Progenitor cell of endocrine pancreas (in vitro differentiated cells): Measurements from ENCODE around the gene PLET1. TPM values are rescaled to one million over a fixed set of nuclear protein-coding genes. Genes with fewer than 3 reads are reported as not detected.
A peak's percentile ranks its signal among the peaks of the same experiment; 100 is the strongest.

ENCODE experiments used
- DNase-seq: peaks from one replicate; pipeline ENCODE4 v3.0.0; 2021; ENCODE audit warnings: low spot score; ENCODE audit not compliant: unreplicated experiment
- H3K27ac Mint-ChIP-seq: 2 replicates; pipeline ENCODE4 v1.8.0; 2021; ENCODE audit warnings: mild to moderate bottlenecking, moderate library complexity, mixed read lengths
- H3K27me3 Mint-ChIP-seq: 2 replicates; pipeline ENCODE4 v1.8.0; 2021; ENCODE audit warnings: mixed read lengths
- H3K36me3 Mint-ChIP-seq: 2 replicates; pipeline ENCODE4 v1.8.0; 2022; ENCODE audit warnings: mixed read lengths; ENCODE audit not compliant: insufficient read depth
- H3K4me1 Mint-ChIP-seq: 2 replicates; pipeline ENCODE4 v1.8.0; 2021; ENCODE audit warnings: low read depth, mixed read lengths
- H3K4me3 Mint-ChIP-seq: 2 replicates; pipeline ENCODE4 v1.8.0; 2021; ENCODE audit warnings: low read depth, mild to moderate bottlenecking, moderate library complexity, mixed read lengths
- H3K9me3 Mint-ChIP-seq: 2 replicates; pipeline ENCODE4 v1.8.0; 2021; ENCODE audit warnings: low read depth, mixed read lengths
- total RNA-seq: library from RNA; stranded (reverse); gene quantifications from 2 replicates; pipeline ENCODE4 v1.2.1, GENCODE V29; 2021
- TF ChIP-seq, protein P1 (sequence below): fragments of 200-600 bp; sonication (generic); IDR thresholded peaks from one replicate; pipeline ENCODE4 v1.5.0; 2021; ENCODE audit warnings: antibody characterized with exemption, mild to moderate bottlenecking; ENCODE audit not compliant: unreplicated experiment

The PLET1 gene
- total RNA-seq, 1 donor from 2014 or later, result not detected

DNA sequence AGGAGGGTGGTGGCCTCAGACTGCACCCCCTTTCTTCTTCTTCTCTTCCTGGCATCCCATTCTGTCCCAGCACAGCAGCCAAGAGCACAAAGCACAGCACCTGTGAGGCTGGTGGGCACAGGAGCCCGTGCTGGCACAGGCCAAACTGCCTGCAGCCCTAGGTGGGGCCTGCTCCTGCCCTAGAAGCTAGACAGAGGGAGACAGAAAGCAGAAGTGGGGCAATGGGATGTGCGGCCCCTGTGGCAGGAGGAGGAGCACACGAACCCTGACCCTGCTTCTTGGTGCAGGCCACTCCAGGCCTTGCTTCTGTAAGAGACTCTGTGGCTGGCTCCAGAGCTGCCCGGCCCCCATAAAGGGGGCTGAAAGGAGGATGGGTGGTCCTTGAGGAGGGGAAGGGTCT is 38.4 kb downstream of the PLET1 start:
- DNase-seq, result no peak
- Mint-ChIP-seq H3K4me3 (no peak overlapping the region), H3K27ac (no peak overlapping the region), H3K9me3 (no peaks in the 10 kb centered on the region), H3K27me3 (peaks cover 3% of the 10 kb centered on the region), H3K36me3 (no peaks in the 10 kb centered on the region), H3K4me1 (peaks cover 4% of the 10 kb centered on the region)
- TF ChIP-seq, protein P1, sequence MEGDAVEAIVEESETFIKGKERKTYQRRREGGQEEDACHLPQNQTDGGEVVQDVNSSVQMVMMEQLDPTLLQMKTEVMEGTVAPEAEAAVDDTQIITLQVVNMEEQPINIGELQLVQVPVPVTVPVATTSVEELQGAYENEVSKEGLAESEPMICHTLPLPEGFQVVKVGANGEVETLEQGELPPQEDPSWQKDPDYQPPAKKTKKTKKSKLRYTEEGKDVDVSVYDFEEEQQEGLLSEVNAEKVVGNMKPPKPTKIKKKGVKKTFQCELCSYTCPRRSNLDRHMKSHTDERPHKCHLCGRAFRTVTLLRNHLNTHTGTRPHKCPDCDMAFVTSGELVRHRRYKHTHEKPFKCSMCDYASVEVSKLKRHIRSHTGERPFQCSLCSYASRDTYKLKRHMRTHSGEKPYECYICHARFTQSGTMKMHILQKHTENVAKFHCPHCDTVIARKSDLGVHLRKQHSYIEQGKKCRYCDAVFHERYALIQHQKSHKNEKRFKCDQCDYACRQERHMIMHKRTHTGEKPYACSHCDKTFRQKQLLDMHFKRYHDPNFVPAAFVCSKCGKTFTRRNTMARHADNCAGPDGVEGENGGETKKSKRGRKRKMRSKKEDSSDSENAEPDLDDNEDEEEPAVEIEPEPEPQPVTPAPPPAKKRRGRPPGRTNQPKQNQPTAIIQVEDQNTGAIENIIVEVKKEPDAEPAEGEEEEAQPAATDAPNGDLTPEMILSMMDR, result no peak

DNA sequence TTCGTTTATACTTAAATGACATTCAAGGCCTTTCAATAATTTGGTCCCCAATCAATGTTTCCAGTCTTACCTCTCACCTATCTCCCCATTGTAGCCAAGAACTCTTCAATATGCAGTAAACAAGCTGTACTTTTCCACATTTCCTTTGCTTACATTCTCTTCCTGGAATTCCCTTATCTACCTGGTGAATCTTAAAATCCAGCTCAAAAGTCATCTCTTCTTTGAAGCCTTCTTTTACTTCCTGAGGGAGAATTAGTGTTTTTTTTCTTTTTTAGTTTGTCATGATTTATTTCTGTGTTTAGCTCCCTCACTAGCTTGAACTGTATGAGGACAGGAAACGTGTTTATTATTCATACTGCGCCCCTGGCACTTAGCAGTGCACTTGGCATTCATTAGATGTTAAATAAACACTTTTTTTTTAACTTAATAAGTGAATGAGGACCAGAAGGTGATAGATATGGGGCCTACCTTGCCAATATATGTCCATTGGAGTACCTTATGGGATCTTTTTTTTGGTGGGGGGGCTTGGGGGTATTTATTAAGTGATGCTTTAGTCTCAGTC is 39.3 kb downstream of the PLET1 start:
- H3K27ac Mint-ChIP-seq, result no peak overlapping the region

DNA sequence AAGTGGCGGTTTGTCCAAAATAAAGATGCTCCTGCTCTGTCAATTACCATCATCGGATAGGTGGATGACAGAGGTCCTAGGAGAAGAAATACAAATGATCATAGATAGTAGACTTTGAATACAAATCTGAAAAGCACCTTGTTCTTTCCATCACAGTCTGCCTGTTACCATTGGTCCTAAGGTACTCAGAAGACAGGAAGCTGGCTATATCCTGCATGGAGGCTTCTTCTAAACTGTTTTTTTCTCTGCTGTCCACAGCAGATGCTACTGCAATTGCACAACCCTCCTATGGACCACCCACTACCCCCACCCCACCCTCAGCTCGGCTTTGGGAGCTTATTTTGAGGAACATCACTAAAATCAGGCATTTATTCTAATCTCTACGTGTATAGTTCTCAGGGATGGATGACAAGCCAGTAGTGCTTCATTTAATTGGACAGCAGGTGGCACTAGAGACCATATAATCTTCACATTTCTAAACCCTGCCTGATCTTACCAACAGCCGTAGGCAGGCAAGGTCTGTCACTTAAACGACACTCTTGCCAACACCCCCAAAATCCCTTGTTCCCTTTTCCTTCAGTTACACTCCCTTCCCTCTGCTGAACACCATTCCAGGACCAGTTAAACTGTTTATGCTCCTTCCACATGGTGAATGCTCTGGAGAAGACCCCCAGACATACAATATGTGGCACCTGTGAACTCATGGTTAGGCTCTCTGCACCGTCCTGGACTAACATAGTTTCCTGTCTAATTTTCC is 41.0 kb downstream of the PLET1 start:
- H3K36me3 Mint-ChIP-seq, result no peaks in the 10 kb centered on the region
- DNase-seq, result peak; percentile 20
- H3K4me3 Mint-ChIP-seq, result no peak overlapping the region
- H3K27ac Mint-ChIP-seq, result no peak overlapping the region
- peaks cover 3% of the 10 kb centered on the region for H3K27me3 Mint-ChIP-seq
- peaks cover 6% of the 10 kb centered on the region for H3K4me1 Mint-ChIP-seq
- TF ChIP-seq, protein P1, result peak; percentile 82
- H3K9me3 Mint-ChIP-seq, result no peaks in the 10 kb centered on the region

More for the DNA sequence above, 39.3 kb downstream of the PLET1 start:
- no peak overlapping the region for H3K4me3 Mint-ChIP-seq
- H3K9me3 Mint-ChIP-seq, result no peaks in the 10 kb centered on the region
- H3K4me1 Mint-ChIP-seq, result peaks cover 4% of the 10 kb centered on the region
- DNase-seq, result no peak
- TF ChIP-seq, protein P1, result no peak
- H3K36me3 Mint-ChIP-seq, result no peaks in the 10 kb centered on the region
- H3K27me3 Mint-ChIP-seq, result peaks cover 3% of the 10 kb centered on the region

DNA sequence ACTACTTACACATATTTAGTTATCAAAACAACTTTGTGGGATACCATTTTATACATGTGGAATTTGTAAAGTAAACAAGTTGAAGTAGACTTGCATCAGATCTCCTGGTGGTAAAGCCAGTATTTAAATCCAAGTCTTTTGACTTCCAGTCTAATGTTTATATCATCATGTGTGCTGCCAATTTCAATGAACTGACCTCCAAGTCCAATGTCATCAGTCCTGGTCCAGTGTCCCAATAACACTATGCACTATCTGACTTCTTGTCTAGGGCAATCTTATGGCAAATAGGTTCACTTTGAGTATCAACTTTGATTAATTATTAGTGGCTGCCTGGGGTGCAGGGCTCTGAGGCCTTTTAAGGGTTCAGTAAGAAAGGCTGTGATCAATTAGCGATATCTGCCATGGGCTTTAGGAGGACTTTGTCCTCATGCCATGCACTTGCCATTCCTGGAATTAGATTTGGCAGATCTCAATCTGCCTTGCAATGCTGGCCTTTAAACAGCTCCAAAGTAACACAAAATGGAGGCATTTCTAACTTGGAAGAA is 44.0 kb downstream of the PLET1 start:
- no peak for DNase-seq
- no peaks in the 10 kb centered on the region for H3K36me3 Mint-ChIP-seq
- no peak overlapping the region for H3K4me3 Mint-ChIP-seq
- TF ChIP-seq, protein P1, result no peak
- no peak overlapping the region for H3K27ac Mint-ChIP-seq
- no peaks in the 10 kb centered on the region for H3K27me3 Mint-ChIP-seq
- H3K9me3 Mint-ChIP-seq, result no peaks in the 10 kb centered on the region
- peaks cover 6% of the 10 kb centered on the region for H3K4me1 Mint-ChIP-seq

DNA sequence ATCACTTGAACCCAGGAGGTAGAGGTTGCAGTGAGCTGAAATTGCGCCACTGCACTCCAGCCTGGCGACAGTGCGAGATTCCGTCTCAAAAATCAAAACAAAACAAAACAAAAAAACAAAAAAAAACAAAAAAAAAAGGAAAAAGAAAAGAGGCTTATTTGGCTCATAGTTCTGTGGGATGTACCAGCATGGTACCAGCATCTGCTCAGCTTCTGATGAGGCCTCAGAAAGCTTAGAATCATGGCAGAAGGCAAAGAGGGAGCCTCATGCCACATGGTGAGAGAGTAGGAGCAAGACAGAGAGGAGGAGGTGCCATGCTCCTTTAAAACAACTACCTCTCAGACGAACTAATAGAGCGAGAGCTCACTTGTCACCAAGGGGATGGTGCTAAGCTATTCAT is 45.0 kb downstream of the PLET1 start:
- no peak for DNase-seq
- H3K27ac Mint-ChIP-seq, result no peak overlapping the region
- no peak overlapping the region for H3K4me3 Mint-ChIP-seq
- no peaks in the 10 kb centered on the region for H3K36me3 Mint-ChIP-seq
- peaks cover 6% of the 10 kb centered on the region for H3K4me1 Mint-ChIP-seq
- no peaks in the 10 kb centered on the region for H3K27me3 Mint-ChIP-seq
- no peaks in the 10 kb centered on the region for H3K9me3 Mint-ChIP-seq
- TF ChIP-seq, protein P1, result no peak
